Effector CD8-positive, alpha-beta T cell (primary cell): ENCODE data around the gene CDYL2.
"Not testable (repeated sequence)": the region's sequence is repeated elsewhere in the genome, so short reads cannot be mapped to it uniquely, and the experiment has no call there.

ENCODE experiments used
- DNase-seq: peaks from one replicate; lab custom pipeline; 2025; lab: John Stamatoyannopoulos, UW

Gene CDYL2

GRCh38 chr16:80809366-80809765 lies 5.0 kb upstream of the CDYL2 start:
- no peak for DNase-seq

DNA sequence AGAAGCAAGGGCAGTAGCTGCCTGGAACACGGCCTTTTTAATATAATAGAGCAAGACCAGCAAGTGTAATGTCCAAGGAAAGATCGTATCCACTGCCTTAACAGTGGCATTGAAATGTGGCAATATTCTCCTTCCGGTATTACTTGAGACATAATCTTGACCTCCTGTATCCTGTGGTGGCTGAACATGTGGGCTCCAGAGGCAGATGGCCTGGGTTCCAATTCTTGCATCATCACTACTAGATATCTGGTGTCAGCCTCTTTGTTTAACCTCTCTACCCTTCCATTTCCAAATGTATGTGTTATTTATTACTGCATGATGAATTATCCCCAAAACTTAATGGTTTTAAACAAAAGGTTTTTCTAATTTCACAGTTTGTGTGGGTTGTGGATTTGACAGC lies 3.5 kb upstream of the CDYL2 start:
- DNase-seq, result no peak

DNA sequence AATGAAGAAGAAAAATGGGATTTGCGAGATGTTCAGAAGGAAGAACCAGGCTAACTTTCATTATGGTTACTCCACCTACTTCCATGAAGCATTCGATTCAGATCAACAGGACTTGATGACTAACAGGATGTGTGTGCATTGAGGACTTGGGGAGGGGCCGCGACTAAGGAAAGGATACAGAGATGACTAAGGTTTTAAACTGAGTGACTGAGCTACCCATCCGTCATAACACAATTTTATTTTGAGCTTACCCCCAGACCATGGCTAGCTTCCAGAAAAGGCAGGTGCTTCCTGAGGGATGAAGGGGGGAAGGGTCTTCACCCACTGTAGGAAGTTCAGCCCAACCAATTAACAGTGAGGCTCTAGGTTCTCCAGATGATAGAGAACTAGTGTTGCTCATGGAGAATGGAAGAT lies 2.5 kb upstream of the CDYL2 start:
- no peak for DNase-seq

- no peak for DNase-seq
Observed at GRCh38 chr16:80806289-80806688, 1.9 kb upstream of the CDYL2 start.

- DNase-seq, result no peak
Observed at GRCh38 chr16:80804056-80804525, 307 bp downstream of the CDYL2 start.

GRCh38 chr16:80803339-80804055 lies 901 bp downstream of the CDYL2 start:
- no peak for DNase-seq

- no peak for DNase-seq
Observed at GRCh38 chr16:80802902-80803301, 1.5 kb downstream of the CDYL2 start.

GRCh38 chr16:80802138-80802537 lies 2.3 kb downstream of the CDYL2 start:
- DNase-seq, result no peak

GRCh38 chr16:80794071-80794470 lies 10.3 kb downstream of the CDYL2 start:
- DNase-seq, result no peak

DNA sequence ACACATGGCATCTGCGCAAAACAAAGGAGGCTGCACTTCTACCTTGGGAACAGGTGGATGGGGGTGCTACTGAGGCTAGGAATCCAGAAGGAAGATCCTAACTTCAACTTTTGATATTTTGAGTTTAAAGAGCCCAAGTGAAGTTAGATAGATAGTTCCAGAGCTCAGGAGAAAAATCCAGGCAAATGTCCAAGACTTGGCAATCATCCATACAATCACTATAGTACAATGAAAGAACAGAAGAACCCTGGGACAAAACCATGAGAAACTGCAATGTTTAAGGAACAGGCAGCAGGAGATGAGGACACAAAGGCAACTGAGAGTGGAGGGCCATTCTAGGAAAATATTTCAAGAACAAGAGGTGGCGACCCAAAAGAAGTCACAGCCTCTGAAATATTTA lies 12.4 kb downstream of the CDYL2 start:
- DNase-seq, result no peak

DNA sequence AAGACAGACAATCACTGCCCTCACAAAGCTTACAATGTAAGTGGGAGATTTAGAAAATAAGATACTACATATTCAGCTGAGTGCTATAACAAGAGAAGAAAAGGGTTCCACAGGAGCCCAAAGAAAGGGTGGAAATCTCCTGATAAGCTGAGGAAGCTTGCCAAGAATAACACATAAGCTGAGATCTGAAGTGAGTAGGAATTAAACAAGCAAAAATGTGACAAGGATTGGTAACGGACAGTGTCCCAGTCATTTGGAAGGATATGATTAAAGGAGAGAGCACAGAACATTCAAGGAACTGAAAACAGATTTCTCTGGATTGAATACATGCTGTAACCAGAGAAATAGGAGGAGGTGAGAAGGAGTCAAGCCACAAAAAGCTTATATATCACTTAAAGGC lies 13.0 kb downstream of the CDYL2 start:
- no peak for DNase-seq

DNA sequence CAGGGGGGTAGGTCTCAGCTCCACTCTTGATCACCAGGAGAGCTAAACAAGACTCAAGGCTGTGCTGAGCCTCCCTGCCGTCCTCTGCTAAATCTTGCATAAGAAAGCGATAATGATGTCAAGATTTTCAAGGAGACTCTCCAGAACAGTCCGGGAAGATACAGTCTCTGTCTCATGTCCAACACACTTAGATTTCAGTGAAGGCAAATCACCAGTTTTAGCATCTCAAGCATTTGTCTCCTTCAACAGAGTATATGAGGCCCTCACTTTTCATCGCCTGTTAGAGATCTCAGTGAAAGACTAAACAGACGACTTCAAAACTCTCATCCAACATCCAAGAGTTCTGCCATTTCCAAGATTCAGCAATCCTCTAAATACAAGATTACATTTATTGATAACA lies 13.6 kb downstream of the CDYL2 start:
- DNase-seq, result no peak

- DNase-seq, result no peak
Observed at GRCh38 chr16:80788027-80788426, 16.4 kb downstream of the CDYL2 start.

GRCh38 chr16:80786561-80786960 lies 17.8 kb downstream of the CDYL2 start:
- not testable (repeated sequence) for DNase-seq

GRCh38 chr16:80784951-80785350 lies 19.4 kb downstream of the CDYL2 start:
- DNase-seq, result no peak

DNA sequence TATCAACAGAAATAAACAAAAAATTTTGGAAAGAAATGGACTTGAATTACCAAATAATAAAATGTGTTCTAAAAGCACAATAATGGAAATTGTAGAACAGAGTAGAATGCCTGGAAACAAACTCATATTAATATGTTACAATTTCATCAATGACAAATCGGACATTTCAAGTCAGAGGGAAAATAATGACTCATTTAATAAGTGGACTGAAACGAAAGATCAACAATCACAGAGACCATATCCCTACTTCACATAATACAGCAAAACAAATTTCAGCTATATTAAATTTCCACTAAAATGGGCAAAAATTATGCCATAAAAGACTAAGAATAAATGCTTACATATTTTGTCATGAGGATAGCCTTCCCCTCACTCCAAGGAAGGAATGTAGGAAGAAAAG lies 25.7 kb downstream of the CDYL2 start:
- no peak for DNase-seq

DNA sequence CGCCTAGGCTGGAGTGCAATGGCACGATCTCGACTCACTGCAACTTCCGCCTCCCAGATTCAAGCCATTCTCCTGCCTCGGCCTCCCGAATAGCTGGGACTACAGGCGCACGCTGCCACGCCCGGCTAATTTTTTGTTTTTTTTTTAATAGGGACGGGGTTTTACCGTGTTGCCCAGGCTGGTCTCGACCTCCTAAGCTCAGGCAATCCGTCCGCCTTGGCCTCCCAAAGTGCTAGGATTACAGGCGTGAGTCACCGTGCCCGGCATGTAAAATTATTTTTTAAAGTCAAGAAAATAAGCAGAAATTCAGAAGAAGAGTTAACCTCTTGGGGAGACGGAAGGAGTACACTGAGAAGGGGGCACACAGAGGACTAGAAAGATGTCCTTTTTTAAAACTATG lies 27.5 kb downstream of the CDYL2 start:
- no peak for DNase-seq

GRCh38 chr16:80775450-80775849 lies 28.9 kb downstream of the CDYL2 start:
- no peak for DNase-seq

GRCh38 chr16:80766798-80767197 lies 37.6 kb downstream of the CDYL2 start:
- DNase-seq, result no peak

DNA sequence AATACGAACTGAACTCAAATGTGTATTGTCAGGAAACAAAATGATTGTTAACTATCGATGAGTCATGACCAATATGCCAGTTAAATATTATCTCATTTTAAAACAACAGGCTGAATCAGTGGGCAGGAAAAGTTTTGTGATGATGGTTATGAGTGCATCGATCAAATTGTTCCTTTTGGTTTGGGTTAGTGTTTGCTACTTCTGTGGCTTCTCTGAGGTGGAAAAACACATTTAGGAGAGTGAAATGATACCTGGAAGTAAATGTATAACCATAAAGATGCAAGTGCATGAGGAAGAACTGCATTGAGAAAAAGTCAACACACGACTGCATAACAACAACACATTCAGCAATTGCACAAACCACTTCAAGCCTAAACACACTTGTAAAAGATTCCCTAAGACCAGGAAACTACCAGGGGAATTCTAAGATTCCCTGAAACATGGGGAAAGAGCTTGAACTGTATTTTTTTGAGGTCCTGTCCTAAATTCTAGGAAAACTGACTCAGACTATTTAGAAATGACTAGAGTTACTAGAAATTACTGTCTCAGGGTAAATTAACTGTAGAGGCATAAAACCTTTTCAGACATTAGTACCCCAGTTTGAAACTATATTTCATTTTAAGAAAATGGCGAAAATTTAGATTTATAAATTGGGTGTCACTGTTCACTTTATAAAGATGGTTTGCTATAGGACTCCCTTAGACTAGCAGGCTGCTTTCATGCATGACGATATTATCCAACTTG lies 44.8 kb downstream of the CDYL2 start:
- DNase-seq, result no peak

DNA sequence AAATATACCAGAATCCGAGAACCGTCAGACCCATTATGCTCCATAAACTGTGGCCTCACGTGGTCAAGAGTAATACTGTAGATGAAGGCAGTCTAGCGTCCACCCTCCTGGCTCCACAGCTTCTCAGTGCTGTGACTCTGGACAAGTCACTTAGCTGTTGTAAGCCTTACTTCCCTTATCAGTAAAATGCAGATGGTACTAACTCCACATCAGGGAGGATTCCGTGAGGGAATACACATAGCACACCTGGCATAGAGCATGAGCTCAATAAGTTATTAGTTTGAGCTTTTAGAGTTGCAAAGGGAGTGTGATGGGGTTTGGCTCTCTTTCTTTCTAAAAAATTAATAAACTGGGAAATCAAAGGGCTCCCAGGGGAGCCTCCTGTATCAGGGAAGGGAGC lies 49.9 kb downstream of the CDYL2 start:
- DNase-seq, result no peak

DNA sequence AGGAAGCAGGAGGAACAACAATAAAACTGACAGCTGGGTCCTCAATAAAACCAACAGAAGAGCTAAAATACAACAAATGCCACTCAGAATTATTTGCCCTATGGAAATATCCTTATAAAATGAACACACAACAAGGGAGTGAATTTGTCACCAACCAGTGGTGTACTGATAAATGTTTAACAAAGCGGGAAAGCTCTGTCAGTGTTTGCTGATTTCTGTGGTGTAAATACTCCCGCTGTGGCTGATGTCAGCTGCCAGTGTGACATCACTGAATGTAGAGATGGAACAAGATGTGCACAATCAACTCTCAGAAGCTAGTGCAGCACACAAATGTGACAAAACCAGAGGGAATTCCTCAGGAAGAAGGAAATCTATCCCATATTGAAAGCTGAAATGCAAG lies 51.9 kb downstream of the CDYL2 start:
- no peak for DNase-seq

DNA sequence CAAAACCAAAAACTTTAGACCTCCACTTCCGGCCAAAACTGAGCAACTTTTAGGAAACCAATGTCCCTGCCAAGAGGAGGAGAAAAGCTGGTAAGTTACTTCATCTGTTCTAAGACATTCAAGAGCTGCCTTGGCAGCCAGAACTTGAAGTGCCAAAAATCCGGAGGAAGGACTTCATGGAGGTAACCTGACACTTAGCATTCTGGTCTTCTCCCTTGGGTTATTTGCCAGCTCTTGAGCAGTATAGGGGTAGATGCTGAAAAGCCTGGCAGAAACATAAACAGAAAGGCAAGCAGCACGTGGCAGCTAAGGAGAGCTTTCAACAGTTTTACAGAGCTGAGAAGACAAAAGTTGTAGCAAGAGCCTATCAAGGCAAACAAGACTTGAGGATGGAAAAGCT lies 53.2 kb downstream of the CDYL2 start:
- DNase-seq, result no peak

DNA sequence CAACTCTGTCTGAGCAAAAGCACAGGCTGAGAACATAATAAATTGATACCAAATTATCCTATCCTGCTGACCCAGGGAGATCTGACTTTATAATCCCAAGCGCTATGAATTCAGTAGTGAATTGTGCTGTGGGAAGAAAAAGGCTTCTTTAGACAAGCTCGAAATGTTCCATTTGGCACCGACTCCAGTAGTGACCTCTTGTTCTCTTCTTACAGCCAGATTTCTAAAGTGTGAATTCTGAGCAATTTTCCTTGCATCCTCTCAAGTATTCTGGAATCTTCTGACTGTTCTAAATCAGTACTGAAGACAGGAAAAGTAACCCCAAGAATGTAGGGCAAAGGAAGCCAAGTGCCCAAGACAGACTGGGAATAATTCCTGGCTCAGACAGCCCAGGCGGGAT lies 58.2 kb downstream of the CDYL2 start:
- DNase-seq, result no peak
